H9 (cell line): ENCODE results near the gene TCFL5. TPM values are rescaled to one million over a fixed set of nuclear protein-coding genes. Genes with fewer than 3 reads are reported as not detected.

ENCODE experiments used
- DNase-seq: peaks from one replicate; pipeline ENCODE4 v3.0.0-alpha.2; 2017
- H2AFZ ChIP-seq: one replicate; pipeline ENCODE4 v1.6.1; 2013; ENCODE audit warnings: mild to moderate bottlenecking, low read length, control low read depth, moderate library complexity
- H2AK5ac ChIP-seq: 2 replicates; pipeline ENCODE4 v1.6.1; 2013; ENCODE audit warnings: low read length, control low read depth, mixed read lengths; ENCODE audit not compliant: insufficient read length
- H2BK120ac ChIP-seq: one replicate; pipeline ENCODE4 v1.6.1; 2013; ENCODE audit warnings: low read depth, mild to moderate bottlenecking, low read length, control low read depth, inconsistent platforms; ENCODE audit not compliant: poor library complexity, severe bottlenecking
- H2BK12ac ChIP-seq: 2 replicates; pipeline ENCODE4 v1.6.1; 2013; ENCODE audit warnings: low read length, control low read depth, mixed read lengths, low read depth; ENCODE audit not compliant: insufficient read length
- H2BK15ac ChIP-seq: 2 replicates; pipeline ENCODE4 v1.6.1; 2013; ENCODE audit warnings: low read depth, low read length, control low read depth
- H2BK20ac ChIP-seq: one replicate; pipeline ENCODE4 v1.6.1; 2013; ENCODE audit warnings: low read depth, mild to moderate bottlenecking, low read length, control low read depth, inconsistent platforms; ENCODE audit not compliant: poor library complexity, severe bottlenecking
- H2BK5ac ChIP-seq: 2 replicates; pipeline ENCODE4 v1.6.1; 2013; ENCODE audit warnings: low read length, control low read depth, mixed read lengths; ENCODE audit not compliant: insufficient read length
- H3K14ac ChIP-seq: 2 replicates; pipeline ENCODE4 v1.6.1; 2013; ENCODE audit warnings: low read length, control low read depth; ENCODE audit not compliant: insufficient read depth
- H3K18ac ChIP-seq: 2 replicates; pipeline ENCODE4 v1.6.1; 2013; ENCODE audit warnings: low read depth, mild to moderate bottlenecking, mixed read lengths, low read length, control low read depth; ENCODE audit not compliant: insufficient read length
- H3K23ac ChIP-seq: 2 replicates; pipeline ENCODE4 v1.6.1; 2013; ENCODE audit warnings: low read length, control low read depth, mixed read lengths, low read depth; ENCODE audit not compliant: insufficient read length
- H3K23me2 ChIP-seq: 2 replicates; pipeline ENCODE4 v1.6.1; 2013; ENCODE audit warnings: low read depth, mild to moderate bottlenecking, mixed read lengths, low read length, control low read depth; ENCODE audit not compliant: insufficient read length, poor library complexity, severe bottlenecking
- H3K27ac ChIP-seq: 2 replicates; pipeline ENCODE4 v1.5.1; 2013; ENCODE audit warnings: low read length, control low read depth, mixed read lengths, low read depth; ENCODE audit not compliant: insufficient read length
- H3K27me3 ChIP-seq: 2 replicates; pipeline ENCODE4 v1.6.1; 2013; ENCODE audit warnings: low read length, control low read depth, inconsistent platforms; ENCODE audit not compliant: insufficient read depth
- H3K4ac ChIP-seq: 2 replicates; pipeline ENCODE4 v1.6.1; 2013; ENCODE audit warnings: low read depth, mild to moderate bottlenecking, control low read depth, inconsistent platforms, low read length, moderate library complexity
- H3K4me1 ChIP-seq: 2 replicates; pipeline ENCODE4 v1.6.1; 2013; ENCODE audit warnings: low read length, control low read depth, inconsistent platforms; ENCODE audit not compliant: insufficient read depth
- H3K4me2 ChIP-seq: 2 replicates; pipeline ENCODE4 v1.6.1; 2013; ENCODE audit warnings: low read length, control low read depth, mixed read lengths; ENCODE audit not compliant: insufficient read length, insufficient read depth
- H3K56ac ChIP-seq: 2 replicates; pipeline ENCODE4 v1.6.1; 2013; ENCODE audit warnings: low read depth, mild to moderate bottlenecking, mixed read lengths, low read length, control low read depth; ENCODE audit not compliant: insufficient read length
- H3K79me1 ChIP-seq: 2 replicates; pipeline ENCODE4 v1.6.1; 2013; ENCODE audit warnings: low read depth, mild to moderate bottlenecking, moderate library complexity, low read length, control low read depth, inconsistent platforms; ENCODE audit not compliant: insufficient read depth, poor library complexity, severe bottlenecking
- H3K79me2 ChIP-seq: 2 replicates; pipeline ENCODE4 v1.6.1; 2013; ENCODE audit warnings: low read length, control low read depth, inconsistent platforms; ENCODE audit not compliant: insufficient read depth
- H3K9ac ChIP-seq: 2 replicates; pipeline ENCODE4 v1.6.1; 2013; ENCODE audit warnings: low read length, control low read depth, mixed read lengths; ENCODE audit not compliant: insufficient read length; ENCODE audit errors: extremely low read depth
- H3K9me3 ChIP-seq: one replicate; pipeline ENCODE4 v1.6.1; 2013; ENCODE audit warnings: low read depth, low read length, inconsistent platforms; ENCODE audit not compliant: control insufficient read depth
- H3T11ph ChIP-seq: one replicate; pipeline ENCODE4 v1.6.1; 2013; ENCODE audit warnings: mild to moderate bottlenecking, low read length, control low read depth, inconsistent platforms
- H4K20me1 ChIP-seq: one replicate; pipeline ENCODE4 v1.6.1; 2013; ENCODE audit not compliant: control insufficient read depth, insufficient read length, insufficient read depth
- H4K5ac ChIP-seq: 2 replicates; pipeline ENCODE4 v1.6.1; 2013; ENCODE audit warnings: low read depth, mild to moderate bottlenecking, mixed read lengths, low read length, control low read depth; ENCODE audit not compliant: insufficient read length
- H4K8ac ChIP-seq: replicated peaks from 2 replicates; pipeline ENCODE4 v1.6.1; 2013; ENCODE audit warnings: low read length, control low read depth, mixed read lengths, low read depth; ENCODE audit not compliant: insufficient read length
- H4K91ac ChIP-seq: 2 replicates; pipeline ENCODE4 v1.6.1; 2013; ENCODE audit warnings: low read depth, mild to moderate bottlenecking, moderate library complexity, mixed read lengths, low read length, control low read depth; ENCODE audit not compliant: insufficient read length
- H3K27ac Mint-ChIP-seq, 3 experiments: 2 replicates in 2 of 3; 3 replicates in 1 of 3; pipeline ENCODE4 v1.8.0; 2020 to 2021; ENCODE audit warnings: mixed read lengths in 3 of 3, mild to moderate bottlenecking in 1 of 3, moderate library complexity in 1 of 3
- H3K27me3 Mint-ChIP-seq: 2 replicates; pipeline ENCODE4 v1.8.0; 2021; ENCODE audit warnings: low read depth, mild to moderate bottlenecking, moderate library complexity, mixed read lengths
- H3K36me3 Mint-ChIP-seq, 3 experiments: 2 replicates in 2 of 3; 3 replicates in 1 of 3; pipeline ENCODE4 v1.8.0; 2020 to 2021; ENCODE audit warnings: low read depth in 3 of 3, mixed read lengths in 3 of 3; ENCODE audit not compliant: insufficient read depth in 1 of 3
- H3K4me1 Mint-ChIP-seq, 2 experiments: 2 replicates each; pipeline ENCODE4 v1.8.0; 2020; ENCODE audit warnings: mixed read lengths in 2 of 2
- H3K4me3 Mint-ChIP-seq, 2 experiments: 2 replicates in 1 of 2; 3 replicates in 1 of 2; pipeline ENCODE4 v1.8.0; 2020 to 2021; ENCODE audit warnings: mild to moderate bottlenecking in 2 of 2, mixed read lengths in 2 of 2, moderate library complexity in 1 of 2
- H3K9me3 Mint-ChIP-seq, 2 experiments: 2 replicates in 1 of 2; 3 replicates in 1 of 2; pipeline ENCODE4 v1.8.0; 2020; ENCODE audit warnings: mild to moderate bottlenecking in 2 of 2, mixed read lengths in 2 of 2, moderate library complexity in 1 of 2
- CTCF ChIP-seq: fragments of 200-600 bp; sonication (generic); conservative IDR thresholded peaks from 3 replicates; pipeline ENCODE4 v1.8.0; 2021; ENCODE audit warnings: antibody characterized with exemption, mild to moderate bottlenecking
- WGBS: extraction: QIAGEN DNeasy Blood & Tissue Kit; methylation state at CpG from one replicate; pipeline ENCODE4 v1.1.7; 2013; ENCODE audit warnings: missing lambda C conversion rate, low lambda C conversion rate, mixed read lengths; ENCODE audit not compliant: insufficient read length; ENCODE audit errors: extremely low coverage; 5-methylcytosine and 5-hydroxymethylcytosine counted together
- total RNA-seq: library from RNA; stranded (reverse); gene quantifications from 2 replicates; pipeline ENCODE4 v1.2.1, GENCODE V29; 2021

Gene TCFL5
- total RNA-seq, 1 experiment from 2014 or later, result 16.4 TPM

GRCh38 chr20:62890444-62890843, 28.8 kb upstream of the TCFL5 start:
- Histone ChIP-seq H3K27me3 (no peaks in the 10 kb centered on the region), H3K9me3 (no peaks in the 10 kb centered on the region), H4K8ac (no peak overlapping the region), H3K4me2 (no peak overlapping the region), H3K23me2 (no peaks in the 10 kb centered on the region), H4K20me1 (no peaks in the 10 kb centered on the region), H3K9ac (no peak overlapping the region), H3K18ac (no peak overlapping the region), H3K23ac (no peak overlapping the region), H2BK5ac (no peak overlapping the region), H4K91ac (no peak overlapping the region), H2BK20ac (no peak overlapping the region), H2BK15ac (no peak overlapping the region), H3K79me1 (no peaks in the 10 kb centered on the region), H3T11ph (no peak overlapping the region), H3K14ac (no peak overlapping the region), H2BK120ac (no peak overlapping the region), H4K5ac (no peak overlapping the region), H3K56ac (no peak overlapping the region), H3K79me2 (no peaks in the 10 kb centered on the region), H3K4ac (no peak overlapping the region), H2BK12ac (no peak overlapping the region), H3K27ac (no peak overlapping the region), H3K4me1 (no peaks in the 10 kb centered on the region), H2AK5ac (no peak overlapping the region), H2AFZ (no peak overlapping the region)
- no peak for TF ChIP-seq CTCF
- peaks cover 10 to 13% of the 10 kb centered on the region in 2 experiments for H3K4me1 Mint-ChIP-seq
- H3K27ac Mint-ChIP-seq, result no peak overlapping the region
- WGBS, result no CpG with 5 or more reads among the region's 7 CpGs
- no peak for DNase-seq
- peaks cover 67 to 97% (median 73%) of the 10 kb centered on the region in 3 experiments for H3K36me3 Mint-ChIP-seq
- no peak overlapping the region for H3K4me3 Mint-ChIP-seq
- H3K27me3 Mint-ChIP-seq, result no peaks in the 10 kb centered on the region
- no peaks in the 10 kb centered on the region for H3K9me3 Mint-ChIP-seq
